DLD1 (cell line): Measurements from ENCODE around the gene KIF3A.

Experiments used
- in situ Hi-C: cut with HindIII; loops from 2 replicates; pipeline ENCODE4 v1.10.0; 2017; ENCODE audit warnings: low sequenced_read_pairs

Gene KIF3A

GRCh38 chr5:132754947-132755346 lies 17.6 kb upstream of the KIF3A start:
- in situ Hi-C loops = no loop called here

- in situ Hi-C loops = no loop called here
Observed at GRCh38 chr5:132754111-132754510, 16.8 kb upstream of the KIF3A start.

- in situ Hi-C loops = no loop called here
Observed at GRCh38 chr5:132753135-132753987, 16.0 kb upstream of the KIF3A start.

GRCh38 chr5:132752581-132753125 lies 15.3 kb upstream of the KIF3A start:
- in situ Hi-C loops = no loop called here

- in situ Hi-C loops = no loop called here
Observed at GRCh38 chr5:132751971-132752580, 14.7 kb upstream of the KIF3A start.

- in situ Hi-C loops = no loop called here
Observed at GRCh38 chr5:132751444-132751843, 14.1 kb upstream of the KIF3A start.

GRCh38 chr5:132750471-132751230 lies 13.3 kb upstream of the KIF3A start:
- in situ Hi-C loops = no loop called here

- in situ Hi-C loops = no loop called here
Observed at GRCh38 chr5:132749506-132749905, 12.2 kb upstream of the KIF3A start.

GRCh38 chr5:132748522-132749000 lies 11.2 kb upstream of the KIF3A start:
- in situ Hi-C loops = no loop called here

GRCh38 chr5:132747616-132748440 lies 10.5 kb upstream of the KIF3A start:
- in situ Hi-C loops = no loop called here

GRCh38 chr5:132746954-132747615 lies 9.7 kb upstream of the KIF3A start, which contains the start of gene CCNI2:
Gene CCNI2 (plus strand): TSS chr5:132747426. CDS start chr5:132747496, 70 bp downstream.
- in situ Hi-C loops = no loop called here

GRCh38 chr5:132746592-132746953 lies 9.2 kb upstream of the KIF3A start:
- in situ Hi-C loops = no loop called here

- in situ Hi-C loops = no loop called here
Observed at GRCh38 chr5:132744659-132745058, 7.3 kb upstream of the KIF3A start.

GRCh38 chr5:132742626-132743025 lies 5.3 kb upstream of the KIF3A start:
- in situ Hi-C loops = no loop called here

- in situ Hi-C loops = no loop called here
Observed at GRCh38 chr5:132742158-132742557, 4.8 kb upstream of the KIF3A start.

- in situ Hi-C loops = no loop called here
Observed at GRCh38 chr5:132739232-132739631, 1.9 kb upstream of the KIF3A start.

GRCh38 chr5:132737982-132738681 lies 786 bp upstream of the KIF3A start:
- in situ Hi-C loops = no loop called here

GRCh38 chr5:132734687-132735086 lies 2.7 kb downstream of the KIF3A start:
- in situ Hi-C loops = no loop called here

GRCh38 chr5:132733499-132734148 lies 3.7 kb downstream of the KIF3A start:
- in situ Hi-C loops = no loop called here
